Activated T-cell treated with anti-CD3 and anti-CD28 coated beads, Interleukin-2, amount 50 U/mL, for 4 hours (primary cell): Measurements from ENCODE around the gene RTTN. TPM values are rescaled to one million over a fixed set of nuclear protein-coding genes. Genes with fewer than 3 reads are reported as not detected.
"Not testable (repeated sequence)": the region's sequence is repeated elsewhere in the genome, so short reads cannot be mapped to it uniquely, and the experiment has no call there.

ENCODE experiments used
- ATAC-seq, 2 donors: fragments of 200-7000 bp; cut with Tn5 transposase; one replicate each; pipeline ENCODE4 v1.10.0; 2021
- DNase-seq: peaks from one replicate; pipeline ENCODE4 v3.0.0-alpha.2; 2020
- H3K27me3 Mint-ChIP-seq: one replicate; pipeline ENCODE4 v1.8.0; 2021; ENCODE audit warnings: low read depth, mixed read lengths
- H3K36me3 Mint-ChIP-seq: one replicate; pipeline ENCODE4 v1.8.0; 2022; ENCODE audit warnings: mixed read lengths; ENCODE audit not compliant: insufficient read depth
- H3K4me1 Mint-ChIP-seq: one replicate; pipeline ENCODE4 v1.8.0; 2021; ENCODE audit warnings: low read depth, mixed read lengths
- H3K4me3 Mint-ChIP-seq: one replicate; pipeline ENCODE4 v1.8.0; 2021; ENCODE audit warnings: mild to moderate bottlenecking, moderate library complexity, mixed read lengths
- H3K9me3 Mint-ChIP-seq: one replicate; pipeline ENCODE4 v1.8.0; 2021; ENCODE audit warnings: mixed read lengths
- total RNA-seq, 3 donors: library from RNA; stranded (reverse); gene quantifications; one replicate each; pipeline ENCODE4 v1.2.1, GENCODE V29; 2021

The RTTN gene, protein sequence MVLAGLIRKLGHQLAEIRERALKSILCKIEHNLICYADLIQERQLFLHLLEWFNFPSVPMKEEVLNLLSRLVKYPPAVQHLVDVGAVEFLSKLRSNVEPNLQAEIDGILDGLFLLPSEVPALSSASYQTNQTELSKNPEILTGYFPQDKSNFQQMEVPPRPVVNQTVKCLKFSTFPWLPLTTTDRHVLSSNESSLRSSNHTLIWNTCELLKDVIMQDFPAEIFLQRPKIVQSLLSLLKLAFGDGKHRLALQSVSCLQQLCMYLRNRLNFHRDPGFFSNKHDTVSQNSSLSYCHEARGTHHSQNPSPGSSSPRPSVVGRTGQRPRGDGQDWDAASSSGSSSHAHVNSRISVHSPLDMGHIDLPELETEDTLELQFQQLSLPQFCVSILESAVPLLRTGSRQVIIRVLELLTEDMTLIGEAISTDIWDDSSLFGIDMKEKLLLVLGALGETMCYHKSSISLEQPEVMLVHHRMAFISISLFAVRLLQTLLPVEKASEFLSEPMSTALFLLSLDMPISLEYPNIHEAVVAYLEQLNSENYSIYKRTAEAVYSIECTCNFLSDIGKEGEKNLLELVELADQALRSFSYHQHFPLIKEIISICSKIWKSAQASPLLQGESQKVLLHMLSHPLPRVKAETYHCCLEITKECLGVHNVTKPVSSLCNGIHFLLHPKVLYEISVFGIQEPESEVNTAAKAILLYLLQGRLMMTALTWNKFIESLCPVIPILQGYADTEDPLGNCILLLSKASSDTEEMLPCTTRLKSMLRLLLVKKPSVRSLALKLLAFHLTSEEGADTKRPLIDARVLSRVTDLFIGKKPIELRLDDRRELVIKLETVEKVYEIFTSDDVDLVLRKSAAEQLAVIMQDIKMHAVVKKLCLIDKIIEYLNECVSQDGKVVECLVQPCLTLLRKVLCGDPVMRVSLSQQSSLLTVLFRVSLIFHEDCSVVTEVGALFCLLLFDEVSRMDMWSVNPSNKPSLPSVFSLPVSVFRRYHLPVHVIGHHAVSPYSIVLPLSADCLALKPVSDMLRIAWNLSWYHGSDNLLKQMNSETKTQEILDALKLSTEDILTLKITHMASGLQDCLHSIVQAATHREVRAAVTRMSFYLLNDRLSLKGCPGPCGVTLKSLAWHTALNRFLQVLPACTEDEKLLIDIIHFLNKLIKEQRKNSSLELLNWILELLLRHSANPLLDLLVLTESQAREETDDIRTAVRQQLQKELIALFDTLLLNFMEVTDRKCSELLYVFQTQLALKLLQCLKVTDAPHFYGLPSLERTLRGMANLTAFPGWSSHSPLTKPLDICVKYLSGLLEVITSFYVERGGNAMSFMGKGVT (N-terminal part only)
- total RNA-seq: 10 to 100 TPM; 15.1 to 15.6 (median 15.2) TPM

DNA sequence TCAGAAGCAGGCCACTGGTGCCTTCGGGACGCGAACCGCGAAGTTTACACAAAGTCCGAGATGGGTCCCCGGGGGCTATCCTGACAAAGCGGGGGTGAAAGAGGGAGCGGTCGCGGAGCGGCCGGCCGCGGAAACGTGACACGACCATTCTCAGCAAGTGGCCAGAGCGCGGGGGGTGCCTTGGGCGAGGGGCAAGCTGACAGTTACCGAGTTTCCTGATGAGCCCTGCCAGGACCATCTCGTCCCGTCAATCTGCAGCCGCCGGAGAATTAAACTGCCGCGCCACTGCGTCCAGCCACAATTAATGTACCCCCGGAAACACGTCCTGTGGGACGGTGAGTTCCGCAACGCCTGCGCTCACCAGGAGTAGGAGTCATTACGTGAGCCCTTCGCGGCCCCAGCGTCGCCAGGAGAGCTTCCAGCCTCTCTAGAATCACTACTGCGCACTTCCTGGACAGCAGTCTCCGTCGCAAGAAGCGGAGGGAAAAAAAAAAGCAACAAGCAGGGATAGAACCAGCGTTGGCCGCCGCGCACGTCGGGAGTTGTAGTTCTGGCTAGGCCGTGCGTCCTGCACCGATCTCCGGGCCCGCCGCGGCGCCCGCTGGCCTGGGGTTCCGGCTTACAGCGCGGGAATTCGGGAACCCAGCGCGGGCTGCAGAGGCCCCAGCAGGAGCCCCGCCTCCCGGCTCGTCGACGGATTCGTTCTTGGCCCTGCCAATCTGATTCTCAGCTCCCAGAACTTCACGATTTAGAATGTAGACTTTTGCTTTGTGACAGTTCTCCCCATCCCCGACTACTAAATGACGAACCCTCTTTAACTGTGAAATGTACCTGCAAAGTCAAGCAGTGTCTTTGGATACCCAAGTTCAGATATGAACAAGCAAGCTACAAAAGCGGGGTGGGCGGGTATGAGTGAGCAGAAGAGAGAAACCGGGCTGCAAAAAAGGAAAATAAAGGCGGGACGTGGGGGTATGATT is at the start of gene RTTN:
TSS of gene RTTN (minus strand) at position 267 of the 977 bp plus-strand sequence. CDS start at position 238, 29 bp downstream.
- DNase-seq (peak; percentile 85), ATAC-seq (peak; percentile 97 to 98)
- no peaks in the 10 kb centered on the region for H3K9me3 Mint-ChIP-seq
- peak within 1 kb of the TSS; percentile 98 for H3K4me3 Mint-ChIP-seq
- peaks cover 3% of the 10 kb centered on the region for H3K27me3 Mint-ChIP-seq
- peaks cover 8% of the 10 kb centered on the region for H3K36me3 Mint-ChIP-seq
- H3K4me1 Mint-ChIP-seq: peaks cover 25% of the 10 kb centered on the region

DNA sequence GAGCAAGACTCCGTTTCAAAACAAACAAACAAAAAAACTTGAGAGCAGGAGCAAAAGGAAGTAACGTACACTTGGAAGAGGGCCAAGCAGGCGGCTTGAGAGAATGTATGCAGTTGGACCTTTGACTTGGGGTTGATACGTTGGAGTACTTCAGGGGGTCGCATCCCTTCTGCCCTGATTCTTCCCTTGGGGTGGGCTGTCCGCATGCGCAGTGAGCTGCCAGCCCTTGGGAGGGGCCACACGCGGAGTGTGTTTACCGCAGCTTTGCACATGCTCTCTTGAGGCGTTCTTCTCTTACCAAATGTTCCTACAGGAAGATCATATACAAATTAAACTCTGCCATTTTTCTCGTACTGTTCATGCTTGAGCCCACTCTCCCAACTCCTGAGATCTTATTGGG is 45.3 kb upstream of the RTTN start:
- H3K9me3 Mint-ChIP-seq: no peaks in the 10 kb centered on the region
- H3K4me3 Mint-ChIP-seq: no peak overlapping the region
- DNase-seq: no peak
- no peak for ATAC-seq
- H3K27me3 Mint-ChIP-seq: peaks cover 2% of the 10 kb centered on the region
- H3K4me1 Mint-ChIP-seq: no peaks in the 10 kb centered on the region
- no peaks in the 10 kb centered on the region for H3K36me3 Mint-ChIP-seq

DNA sequence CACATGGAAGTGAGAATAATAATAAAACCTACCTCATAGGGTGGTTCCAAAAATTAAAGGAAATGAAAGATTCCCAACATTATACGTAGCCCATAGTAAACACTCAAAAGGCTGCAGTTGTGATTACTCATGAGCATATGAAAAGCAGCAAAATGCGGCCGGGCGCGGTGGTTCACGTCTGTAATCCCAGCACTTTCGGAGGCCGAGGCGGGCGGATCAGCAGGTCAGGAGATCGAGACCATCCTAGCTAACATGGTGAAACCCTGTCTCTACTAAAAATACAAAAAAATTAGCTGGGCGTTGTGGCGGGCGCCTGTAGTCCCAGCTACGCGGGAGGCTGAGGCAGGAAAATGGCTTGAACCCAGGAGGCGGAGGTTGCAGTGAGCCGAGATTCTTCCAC is 44.4 kb upstream of the RTTN start:
- not testable (repeated sequence) for H3K4me1 Mint-ChIP-seq, ATAC-seq, H3K36me3 Mint-ChIP-seq, H3K4me3 Mint-ChIP-seq, H3K9me3 Mint-ChIP-seq, H3K27me3 Mint-ChIP-seq, DNase-seq

DNA sequence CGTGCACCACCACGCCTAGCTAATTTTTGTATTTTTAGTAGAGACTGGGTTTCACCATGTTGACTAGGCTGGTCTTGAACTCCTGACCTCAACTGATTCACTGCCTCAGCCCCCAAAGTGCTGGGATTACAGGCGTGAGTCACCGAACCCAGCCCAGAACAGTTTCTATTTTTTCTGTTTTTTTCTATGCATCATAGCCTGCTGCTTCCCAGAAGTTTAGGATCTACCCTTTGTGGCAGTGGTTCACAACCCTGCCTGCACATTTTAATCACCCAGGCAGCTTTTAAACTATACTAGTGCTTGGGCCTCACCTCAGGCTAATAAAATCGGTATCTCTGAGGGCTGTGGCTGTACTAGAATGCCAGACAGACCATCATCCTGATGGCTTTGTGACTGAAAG is 43.6 kb upstream of the RTTN start:
- Mint-ChIP-seq H3K9me3 (no peaks in the 10 kb centered on the region), H3K4me1 (no peaks in the 10 kb centered on the region), H3K36me3 (no peaks in the 10 kb centered on the region), H3K27me3 (no peaks in the 10 kb centered on the region), H3K4me3 (no peak overlapping the region)
- no peak for DNase-seq
- ATAC-seq: no peak

DNA sequence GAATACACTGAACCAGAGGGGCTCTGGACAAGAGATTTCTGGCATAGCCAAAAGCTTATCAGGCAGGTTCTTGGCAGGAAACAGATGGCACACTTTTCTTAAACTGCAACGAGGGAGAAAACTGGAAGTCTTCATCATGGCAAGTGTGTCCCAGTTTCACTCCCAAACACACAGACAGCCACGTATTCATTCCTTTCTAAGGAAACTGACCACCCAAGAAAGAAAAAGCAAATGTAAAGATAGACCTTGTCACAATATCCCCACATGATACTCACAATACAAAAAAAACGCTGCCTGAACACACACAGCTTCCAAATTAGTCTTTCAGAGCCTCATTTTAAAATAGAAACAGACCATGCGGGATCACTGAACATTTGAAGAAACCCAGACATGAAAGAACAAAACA is 40.6 kb upstream of the RTTN start:
- H3K4me3 Mint-ChIP-seq: no peak overlapping the region
- H3K27me3 Mint-ChIP-seq: peaks cover 7% of the 10 kb centered on the region
- no peaks in the 10 kb centered on the region for H3K9me3 Mint-ChIP-seq
- H3K4me1 Mint-ChIP-seq: no peaks in the 10 kb centered on the region
- DNase-seq (no peak), ATAC-seq (no peak)
- no peaks in the 10 kb centered on the region for H3K36me3 Mint-ChIP-seq

DNA sequence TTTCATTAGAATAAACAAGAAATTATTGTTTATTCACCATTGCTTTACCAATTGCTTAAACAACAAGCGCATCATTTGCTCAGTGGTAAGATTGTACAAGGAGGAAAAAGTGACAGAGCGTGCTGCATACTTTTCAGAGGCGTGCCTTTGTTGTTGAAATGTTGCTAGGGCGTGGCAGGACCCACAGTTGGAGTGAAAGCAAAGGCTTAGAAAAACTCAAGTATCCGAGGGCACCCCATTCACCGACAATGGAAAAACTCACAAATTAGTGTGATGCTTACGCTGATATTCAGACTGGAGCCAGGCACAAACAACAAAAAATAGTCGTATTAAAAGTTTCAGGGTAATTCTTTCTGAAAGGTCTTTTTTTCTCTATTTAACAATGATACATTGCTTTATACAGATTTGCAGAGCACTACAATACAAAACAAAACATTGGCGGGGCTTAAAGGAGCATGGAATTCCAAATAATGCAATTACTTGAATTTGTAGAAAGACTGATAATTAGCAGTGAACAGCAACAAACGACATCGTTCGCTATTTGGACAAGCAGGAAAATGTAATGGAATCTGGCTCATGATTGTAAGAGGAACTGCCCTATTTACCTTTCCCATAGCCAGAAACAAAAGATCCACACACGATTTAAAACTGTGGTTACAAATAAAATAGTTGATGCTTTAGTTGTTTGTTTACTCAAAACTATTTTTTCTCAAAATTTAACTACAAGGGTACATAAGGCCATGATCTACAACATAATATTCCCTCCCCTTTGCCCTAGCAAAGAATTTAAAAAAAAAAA is 37.8 kb upstream of the RTTN start:
- H3K4me3 Mint-ChIP-seq: no peak overlapping the region
- peaks cover 11% of the 10 kb centered on the region for H3K27me3 Mint-ChIP-seq

DNA sequence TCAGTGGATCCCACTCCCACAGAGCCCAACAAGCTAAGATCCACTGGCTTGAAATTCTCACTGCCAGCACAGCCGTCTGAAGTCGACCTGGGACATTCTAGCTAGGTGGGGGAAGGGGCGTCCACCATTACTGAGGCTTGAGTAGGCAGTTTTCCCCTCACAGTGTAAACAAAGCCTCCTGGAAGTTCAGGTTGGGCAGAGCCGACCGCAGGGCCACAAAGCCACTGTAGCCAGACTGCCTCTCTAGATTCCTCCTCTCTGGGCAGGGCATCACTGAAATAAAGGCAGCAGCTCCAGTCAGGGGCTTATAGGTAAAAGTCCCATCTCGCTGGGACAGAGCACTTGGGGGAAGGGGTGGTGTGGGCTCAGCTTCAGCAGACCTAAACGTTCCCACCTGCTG is 31.4 kb upstream of the RTTN start:
- H3K36me3 Mint-ChIP-seq, H3K4me3 Mint-ChIP-seq, ATAC-seq, DNase-seq, H3K9me3 Mint-ChIP-seq, H3K4me1 Mint-ChIP-seq: not testable (repeated sequence)
- peaks cover 16% of the 10 kb centered on the region for H3K27me3 Mint-ChIP-seq

More for the DNA sequence above, 37.8 kb upstream of the RTTN start:
- no peak for DNase-seq
- no peak for ATAC-seq
- H3K4me1 Mint-ChIP-seq: no peaks in the 10 kb centered on the region
- H3K36me3 Mint-ChIP-seq: no peaks in the 10 kb centered on the region
- H3K9me3 Mint-ChIP-seq: no peaks in the 10 kb centered on the region

DNA sequence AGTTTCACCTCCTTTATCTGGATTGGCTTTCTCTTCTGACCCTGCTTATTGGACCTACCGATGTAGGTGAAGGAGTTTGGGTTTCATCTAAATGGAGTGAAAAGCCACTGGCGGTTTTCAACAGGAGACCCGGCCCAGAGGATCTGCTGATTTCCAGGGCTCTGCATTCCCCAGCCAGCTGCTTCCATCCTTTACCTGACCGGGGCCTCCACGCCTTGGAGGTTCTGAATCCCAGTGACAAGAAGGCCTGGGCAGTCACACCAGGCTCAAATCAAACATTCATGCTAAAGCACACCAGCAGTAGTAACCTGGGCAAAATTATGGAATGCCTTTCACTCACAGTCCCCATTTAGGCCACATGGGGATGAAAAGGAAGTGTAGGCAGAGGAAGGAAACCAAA is 30.0 kb upstream of the RTTN start:
- peaks cover 13% of the 10 kb centered on the region for H3K27me3 Mint-ChIP-seq
- no peaks in the 10 kb centered on the region for H3K9me3 Mint-ChIP-seq
- no peak for DNase-seq
- no peak overlapping the region for H3K4me3 Mint-ChIP-seq
- no peaks in the 10 kb centered on the region for H3K4me1 Mint-ChIP-seq
- no peaks in the 10 kb centered on the region for H3K36me3 Mint-ChIP-seq
- no peak for ATAC-seq

DNA sequence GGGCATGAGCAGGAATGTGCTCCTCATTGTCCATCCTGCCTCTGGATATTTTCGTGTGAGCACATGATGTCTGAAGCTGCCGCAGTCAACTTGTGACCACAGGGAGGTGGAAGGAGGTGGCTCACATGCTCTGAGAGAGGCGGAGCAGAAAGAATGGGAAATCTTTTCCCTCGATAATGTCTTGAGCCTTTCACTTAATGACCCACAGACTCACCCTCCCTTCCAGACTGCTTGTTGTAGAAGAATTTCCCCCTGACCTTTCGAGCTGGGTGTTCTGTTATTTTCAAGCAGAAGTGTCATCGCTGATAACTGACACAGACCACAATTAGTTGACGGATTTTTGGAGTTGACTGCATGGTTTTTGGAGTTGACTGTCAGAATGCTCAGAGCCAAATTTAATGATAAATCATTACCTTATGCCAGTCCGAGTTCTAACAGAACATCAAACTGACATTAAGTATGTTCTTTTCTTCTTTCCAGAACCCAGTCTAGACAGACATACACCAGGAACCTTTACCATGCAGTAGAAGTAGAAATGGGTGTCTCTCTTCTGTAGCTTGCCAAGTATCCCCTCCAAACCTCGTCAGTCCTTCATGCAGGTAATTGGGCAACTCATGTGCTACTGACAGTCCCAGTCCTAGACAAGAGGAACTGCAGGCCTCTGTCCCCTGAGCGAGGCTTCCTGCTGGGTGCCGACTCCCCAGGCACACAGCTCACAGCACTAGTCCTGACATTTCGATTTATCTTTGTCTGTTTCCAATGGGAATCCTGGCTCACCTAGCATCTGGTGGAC is 29.4 kb upstream of the RTTN start:
- Mint-ChIP-seq H3K36me3 (no peaks in the 10 kb centered on the region), H3K4me1 (no peaks in the 10 kb centered on the region), H3K27me3 (peaks cover 17% of the 10 kb centered on the region), H3K9me3 (no peaks in the 10 kb centered on the region), H3K4me3 (no peak overlapping the region)
- no peak for DNase-seq
- ATAC-seq: no peak

DNA sequence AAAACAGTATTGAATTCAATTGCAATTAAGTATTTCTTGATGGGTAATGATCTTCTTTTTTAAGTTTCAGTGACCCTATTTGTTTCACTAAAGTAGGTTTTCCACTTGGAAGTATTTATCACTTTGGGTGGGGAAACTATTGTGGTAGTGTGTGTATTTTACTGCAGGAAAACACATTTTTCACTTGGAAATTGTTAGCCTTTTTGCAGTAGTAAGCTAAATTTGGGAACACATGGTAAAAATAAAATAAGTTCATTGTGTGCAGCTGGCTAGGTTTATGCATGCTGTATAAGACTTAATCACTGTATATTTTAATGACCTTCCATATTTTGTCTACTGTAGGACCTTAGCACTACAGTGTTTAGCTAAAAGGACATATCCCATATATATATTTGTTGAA is 28.5 kb upstream of the RTTN start:
- ATAC-seq: no peak
- no peak overlapping the region for H3K4me3 Mint-ChIP-seq

DNA sequence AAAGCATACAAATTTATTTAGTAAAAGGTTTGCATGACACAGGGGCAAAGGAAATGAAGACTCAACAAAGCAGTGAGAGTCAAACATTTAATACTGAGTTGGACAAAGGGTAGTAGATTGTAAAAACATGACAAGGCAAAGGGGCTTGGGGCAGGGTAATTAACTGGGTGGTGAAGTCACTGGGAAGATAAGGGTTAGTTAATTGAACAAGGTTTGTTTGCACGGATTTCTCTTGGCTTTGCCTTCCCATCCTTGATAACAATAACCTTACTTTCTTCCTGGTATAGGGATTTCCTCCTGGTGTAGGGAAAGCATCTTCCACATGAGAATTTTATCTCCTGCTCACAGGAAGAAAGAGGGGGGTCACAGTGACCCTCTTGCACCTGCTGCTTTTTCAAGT is 26.8 kb upstream of the RTTN start:
- H3K36me3 Mint-ChIP-seq: no peaks in the 10 kb centered on the region
- H3K27me3 Mint-ChIP-seq: peaks cover 10% of the 10 kb centered on the region
- DNase-seq: no peak

More for the DNA sequence above, 28.5 kb upstream of the RTTN start:
- H3K4me1 Mint-ChIP-seq: no peaks in the 10 kb centered on the region
- H3K36me3 Mint-ChIP-seq: no peaks in the 10 kb centered on the region
- H3K27me3 Mint-ChIP-seq: peaks cover 18% of the 10 kb centered on the region
- H3K9me3 Mint-ChIP-seq: no peaks in the 10 kb centered on the region
- no peak for DNase-seq

DNA sequence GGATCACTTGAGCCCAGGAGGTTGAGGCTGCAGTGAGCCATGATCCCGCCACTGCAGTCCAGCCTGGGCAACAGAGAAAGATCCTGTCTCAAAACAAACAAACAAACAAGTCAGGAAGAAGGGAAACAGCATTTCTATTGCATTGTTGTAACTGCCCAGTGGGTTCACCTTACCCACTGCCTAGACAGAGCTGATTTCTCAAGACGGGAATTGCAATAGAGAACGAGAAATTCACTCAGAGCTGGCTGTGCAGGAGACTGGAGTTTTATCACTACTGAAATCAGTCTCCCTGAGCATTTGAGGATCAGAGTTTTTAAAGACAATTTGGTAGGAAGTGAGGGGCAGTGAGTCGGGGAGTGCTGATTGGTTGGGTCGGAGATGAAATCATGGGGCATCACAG is 24.2 kb upstream of the RTTN start:
- Mint-ChIP-seq H3K4me1 (no peaks in the 10 kb centered on the region), H3K9me3 (peaks cover 20% of the 10 kb centered on the region), H3K27me3 (peaks cover 12% of the 10 kb centered on the region), H3K4me3 (no peak overlapping the region), H3K36me3 (no peaks in the 10 kb centered on the region)
- no peak for ATAC-seq
- no peak for DNase-seq

More for the DNA sequence above, 26.8 kb upstream of the RTTN start:
- no peak for ATAC-seq
- no peaks in the 10 kb centered on the region for H3K4me1 Mint-ChIP-seq
- H3K9me3 Mint-ChIP-seq: peaks cover 12% of the 10 kb centered on the region
- H3K4me3 Mint-ChIP-seq: no peak overlapping the region
